ENCODE measurements around the gene GRIN2D.

The GRIN2D gene

GRCh38 chr19:48381178-48381950 lies 12.1 kb upstream of the GRIN2D start:
- TF ChIP-seq NFRKB (IDR thresholded peaks at IDR 0.05) (no peak), SP1 (IDR thresholded peaks at IDR 0.05) (no peak), HDGF (IDR thresholded peaks at IDR 0.05; ENCODE audit: borderline replicate concordance) (no peak), ARNT (IDR thresholded peaks at IDR 0.05) (no peak), ZNF384 (IDR thresholded peaks at IDR 0.05) (no peak), L3MBTL2 (conservative IDR thresholded peaks at IDR 0.05) (no peak), ELF4 (IDR thresholded peaks at IDR 0.05) (no peak), FOXK2 (IDR thresholded peaks at IDR 0.05) (no peak), SUZ12 (IDR thresholded peaks at IDR 0.05) (no peak), FOXM1 (IDR thresholded peaks at IDR 0.05; ENCODE audit: borderline replicate concordance) (no peak), LEF1 (IDR thresholded peaks at IDR 0.05; ENCODE audit: borderline replicate concordance) (no peak), CTBP1 (IDR thresholded peaks at IDR 0.05; ENCODE audit: borderline replicate concordance) (no peak), FOXA1 (IDR thresholded peaks at IDR 0.05) (no peak), BHLHE40 (IDR thresholded peaks at IDR 0.05; ENCODE audit: borderline replicate concordance) (no peak), PKNOX1 (IDR thresholded peaks at IDR 0.05) (no peak), TARDBP (IDR thresholded peaks at IDR 0.05) (no peak)
- ChIA-PET POLR2A (interaction anchor here (1.3 kb wide), 1 partner anchor 17 kb away, joined by 6 read pairs; the partner anchor contains the start of genes SYNGR4 and TMEM143), CTCF (interaction anchor here (1.5 kb wide), 1 partner anchor 10 kb away, joined by 3 read pairs; the partner anchor contains the start of gene KDELR1)
- no peak for DNase-seq (ENCODE audit: extremely low spot score)

- ChIA-PET POLR2A (interaction anchor here (1.4 kb wide), 1 partner anchor 18 kb away, joined by 6 read pairs; no protein-coding TSS in a partner anchor), CTCF (no interaction called here)
- no peak for DNase-seq (ENCODE audit: extremely low spot score)
- no peak for TF ChIP-seq BHLHE40 (IDR thresholded peaks at IDR 0.05; ENCODE audit: borderline replicate concordance)
- no peak for TF ChIP-seq PKNOX1 (IDR thresholded peaks at IDR 0.05)
- TF ChIP-seq NFRKB (IDR thresholded peaks at IDR 0.05) = no peak
- no peak for TF ChIP-seq FOXK2 (IDR thresholded peaks at IDR 0.05)
- no peak for TF ChIP-seq ELF4 (IDR thresholded peaks at IDR 0.05)
- TF ChIP-seq ARNT (IDR thresholded peaks at IDR 0.05) = no peak
Measured at GRCh38 chr19:48382286-48382685, 11.2 kb upstream of the GRIN2D start.

- CTCF ChIA-PET = no interaction called here
- POLR2A ChIA-PET = interaction anchor here (0.9 kb wide), 1 partner anchor 22 kb away, joined by 5 read pairs; the partner anchor contains the start of genes SYNGR4 and TMEM143
- TF ChIP-seq PKNOX1 (IDR thresholded peaks at IDR 0.05) (no peak), HDGF (IDR thresholded peaks at IDR 0.05; ENCODE audit: borderline replicate concordance) (no peak), TARDBP (IDR thresholded peaks at IDR 0.05) (no peak), FOXA1 (IDR thresholded peaks at IDR 0.05) (no peak)
- DNase-seq (ENCODE audit: extremely low spot score) = no peak
Measured at GRCh38 chr19:48385461-48386087, 7.9 kb upstream of the GRIN2D start.

- ChIA-PET POLR2A (interaction anchor here (0.6 kb wide), 1 partner anchor 8 kb away, joined by 3 read pairs; no protein-coding TSS in a partner anchor), CTCF (no interaction called here)
- TF ChIP-seq SUZ12 (IDR thresholded peaks at IDR 0.05) (no peak), BHLHE40 (IDR thresholded peaks at IDR 0.05; ENCODE audit: borderline replicate concordance) (no peak), L3MBTL2 (conservative IDR thresholded peaks at IDR 0.05) (no peak), NFRKB (IDR thresholded peaks at IDR 0.05) (no peak), FOXK2 (IDR thresholded peaks at IDR 0.05) (no peak), FOXM1 (IDR thresholded peaks at IDR 0.05; ENCODE audit: borderline replicate concordance) (no peak), HDGF (IDR thresholded peaks at IDR 0.05; ENCODE audit: borderline replicate concordance) (no peak), ZNF384 (IDR thresholded peaks at IDR 0.05) (no peak), ELF4 (IDR thresholded peaks at IDR 0.05) (no peak), ARNT (IDR thresholded peaks at IDR 0.05) (no peak), SP1 (IDR thresholded peaks at IDR 0.05) (no peak), LEF1 (IDR thresholded peaks at IDR 0.05; ENCODE audit: borderline replicate concordance) (no peak), CTBP1 (IDR thresholded peaks at IDR 0.05; ENCODE audit: borderline replicate concordance) (no peak), FOXA1 (IDR thresholded peaks at IDR 0.05) (no peak), TARDBP (IDR thresholded peaks at IDR 0.05) (no peak), PKNOX1 (IDR thresholded peaks at IDR 0.05) (no peak)
- DNase-seq (ENCODE audit: extremely low spot score) = no peak
Measured at GRCh38 chr19:48386981-48387380, 6.5 kb upstream of the GRIN2D start.

Data from HEK293T (cell line).